HepG2 (cell line): ENCODE measurements around the gene NAA38. TPM values are rescaled to one million over a fixed set of nuclear protein-coding genes. Genes with fewer than 3 reads are reported as not detected.

Experiments
- CREBL2 ChIP-seq: sonication (generic); formaldehyde crosslinking; IDR thresholded peaks from 2 replicates; pipeline ENCODE4 v1.8.1; 2023; ENCODE audit warnings: missing genetic modification reagents, mild to moderate bottlenecking, borderline replicate concordance
- EED ChIP-seq: sonication (generic); formaldehyde crosslinking; IDR thresholded peaks from 2 replicates; pipeline ENCODE4 v1.5.0; 2020; ENCODE audit warnings: mild to moderate bottlenecking, missing genetic modification reagents
- HOMEZ ChIP-seq: IDR thresholded peaks from 2 replicates; pipeline ENCODE4 v1.6.1; 2016; ENCODE audit warnings: low read depth
- MTF1 ChIP-seq: sonication (generic); formaldehyde crosslinking; IDR thresholded peaks from 2 replicates; pipeline ENCODE4 v1.5.0; 2020; ENCODE audit warnings: missing genetic modification reagents
- ONECUT2 ChIP-seq: sonication (generic); formaldehyde crosslinking; IDR thresholded peaks from 2 replicates; pipeline ENCODE4 v1.4.0; 2020; ENCODE audit warnings: missing genetic modification reagents
- PHF8 ChIP-seq: sonication (generic); formaldehyde crosslinking; IDR thresholded peaks from 2 replicates; pipeline ENCODE4 v1.5.0; 2020; ENCODE audit warnings: missing genetic modification reagents
- POGK ChIP-seq: sonication (generic); formaldehyde crosslinking; conservative IDR thresholded peaks from 2 replicates; pipeline ENCODE4 v1.8.0; 2022; ENCODE audit warnings: mild to moderate bottlenecking, moderate library complexity, missing genetic modification reagents
- REL ChIP-seq: sonication (generic); formaldehyde crosslinking; conservative IDR thresholded peaks from 2 replicates; pipeline ENCODE4 v1.8.0; 2022; ENCODE audit warnings: mild to moderate bottlenecking, missing genetic modification reagents, moderate library complexity
- REXO4 ChIP-seq: sonication (generic); formaldehyde crosslinking; IDR thresholded peaks from 2 replicates; pipeline ENCODE4 v1.8.0; 2022; ENCODE audit warnings: missing genetic modification reagents, mild to moderate bottlenecking, borderline replicate concordance
- SRY ChIP-seq: sonication (generic); formaldehyde crosslinking; IDR thresholded peaks from 2 replicates; pipeline ENCODE4 v1.8.0; 2022; ENCODE audit warnings: mild to moderate bottlenecking, missing genetic modification reagents
- SUZ12 ChIP-seq: fragments of 150-350 bp; IDR thresholded peaks from 2 replicates; pipeline ENCODE4 v1.6.1; 2014; ENCODE audit warnings: low read depth, low read length
- TAF1 ChIP-seq: sonication (generic); formaldehyde crosslinking; IDR thresholded peaks from 2 replicates; pipeline ENCODE4 v1.4.0; 2020; ENCODE audit warnings: missing genetic modification reagents
- ZNF382 ChIP-seq: sonication (generic); formaldehyde crosslinking; IDR thresholded peaks from 2 replicates; pipeline ENCODE4 v1.5.0; 2020; ENCODE audit warnings: missing genetic modification reagents, mild to moderate bottlenecking, borderline replicate concordance
- ZNF574 ChIP-seq: sonication (generic); formaldehyde crosslinking; IDR thresholded peaks from 2 replicates; pipeline ENCODE4 v1.4.0; 2020; ENCODE audit warnings: missing genetic modification reagents
- ZNF7 ChIP-seq: IDR thresholded peaks from 2 replicates; pipeline ENCODE4 v1.6.1; 2016; ENCODE audit warnings: missing biosample characterization, missing genetic modification reagents
- polyA plus RNA-seq, 8 experiments: library from polyadenylated mRNA; depleted of rRNA in 3 of 8; stranded (reverse) in 7 of 8; unstranded in 1 of 8; fragments of >200 nt; fragmentation: Illumina TruSeq in 4 of 8; extraction: Trizol in 4 of 8; gene quantifications; 2 replicates each; pipeline versions ENCODE4 v1.2.1 to v1.2.3, GENCODE V29; 2011 to 2016; ENCODE audit warnings: low read depth in 4 of 8, missing spikeins in 1 of 8, mixed read lengths in 1 of 8; ENCODE audit not compliant: insufficient read depth in 1 of 8
- total RNA-seq, 5 experiments: library from RNA; depleted of rRNA; stranded (reverse); fragments of >200 nt; fragmentation: Illumina TruSeq; extraction: Trizol; gene quantifications; 2 replicates each; pipeline ENCODE4 v1.2.3, GENCODE V29; 2016; ENCODE audit warnings: low read depth in 1 of 5
- TF ChIP-seq, protein P1 (sequence below): sonication (generic); formaldehyde crosslinking; IDR thresholded peaks from 2 replicates; pipeline ENCODE4 v1.5.1; 2020; ENCODE audit warnings: mild to moderate bottlenecking, moderate library complexity, missing genetic modification reagents
- TF ChIP-seq, protein P2 (sequence below), 2 experiments: IDR thresholded peaks; 2 replicates each; pipeline ENCODE4 v1.6.1; 2011 to 2012; ENCODE audit warnings: low read length in 2 of 2, borderline replicate concordance in 1 of 2, low read depth in 1 of 2, mild to moderate bottlenecking in 1 of 2, moderate library complexity in 1 of 2

The NAA38 gene
- total and polyA plus RNA-seq, 2 of the 13 experiments (the other 11 are each of a cell fraction or from before 2014, with no cell fraction given) = 46.9 to 91.6 TPM

DNA sequence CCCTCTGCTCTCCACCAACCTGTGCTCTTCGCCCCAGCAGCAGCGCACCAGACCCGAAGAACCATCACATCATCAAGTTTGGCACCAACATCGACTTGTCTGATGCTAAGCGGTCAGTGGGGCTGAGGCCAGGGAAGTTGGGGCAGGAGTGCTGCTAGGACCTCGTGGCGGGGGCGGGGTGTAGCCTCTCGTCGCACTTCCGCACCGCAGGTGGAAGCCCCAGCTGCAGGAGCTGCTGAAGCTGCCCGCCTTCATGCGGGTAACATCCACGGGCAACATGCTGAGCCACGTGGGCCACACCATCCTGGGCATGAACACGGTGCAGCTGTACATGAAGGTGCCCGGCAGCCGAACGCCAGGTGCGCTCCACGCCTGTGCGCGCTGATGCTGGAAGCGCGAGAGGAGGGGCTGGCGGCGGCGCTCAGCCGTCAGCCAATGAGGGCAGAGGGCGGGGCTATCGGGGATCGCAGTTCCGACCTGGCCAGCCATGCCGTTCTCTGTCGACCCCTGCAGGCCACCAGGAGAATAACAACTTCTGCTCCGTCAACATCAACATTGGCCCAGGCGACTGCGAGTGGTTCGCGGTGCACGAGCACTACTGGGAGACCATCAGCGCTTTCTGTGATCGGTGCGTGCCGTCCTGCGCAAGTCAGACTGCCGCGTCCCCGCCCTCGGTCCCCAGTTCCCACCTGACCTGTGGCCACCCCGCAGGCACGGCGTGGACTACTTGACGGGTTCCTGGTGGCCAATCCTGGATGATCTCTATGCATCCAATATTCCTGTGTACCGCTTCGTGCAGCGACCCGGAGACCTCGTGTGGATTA lies 5.7 kb downstream of the NAA38 start (continued):
- TF ChIP-seq ZNF574 (CRISPR knock-in tag) (peak; percentile 56; the same call in 1 of the 2 replicates), ONECUT2 (CRISPR knock-in tag) (no peak), CREBL2 (CRISPR knock-in tag) (no peak), HOMEZ (CRISPR knock-in tag) (peak; percentile 85), ZNF7 (no peak), EED (CRISPR knock-in tag) (0 out of 2 replicates have a peak, but pooled peaks have one; percentile 24), PHF8 (CRISPR knock-in tag) (peak; percentile 31; the same call in 1 of the 2 replicates), SRY (CRISPR knock-in tag) (no peak), SUZ12 (no peak), REL (CRISPR knock-in tag) (no peak), POGK (no peak), REXO4 (CRISPR knock-in tag) (no peak), MTF1 (CRISPR knock-in tag) (no peak), TAF1 (CRISPR knock-in tag) (no peak), ZNF382 (CRISPR knock-in tag) (no peak)
- TF ChIP-seq, protein P1, sequence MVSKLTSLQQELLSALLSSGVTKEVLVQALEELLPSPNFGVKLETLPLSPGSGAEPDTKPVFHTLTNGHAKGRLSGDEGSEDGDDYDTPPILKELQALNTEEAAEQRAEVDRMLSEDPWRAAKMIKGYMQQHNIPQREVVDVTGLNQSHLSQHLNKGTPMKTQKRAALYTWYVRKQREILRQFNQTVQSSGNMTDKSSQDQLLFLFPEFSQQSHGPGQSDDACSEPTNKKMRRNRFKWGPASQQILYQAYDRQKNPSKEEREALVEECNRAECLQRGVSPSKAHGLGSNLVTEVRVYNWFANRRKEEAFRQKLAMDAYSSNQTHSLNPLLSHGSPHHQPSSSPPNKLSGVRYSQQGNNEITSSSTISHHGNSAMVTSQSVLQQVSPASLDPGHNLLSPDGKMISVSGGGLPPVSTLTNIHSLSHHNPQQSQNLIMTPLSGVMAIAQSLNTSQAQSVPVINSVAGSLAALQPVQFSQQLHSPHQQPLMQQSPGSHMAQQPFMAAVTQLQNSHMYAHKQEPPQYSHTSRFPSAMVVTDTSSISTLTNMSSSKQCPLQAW = no peak
- TF ChIP-seq, protein P2, sequence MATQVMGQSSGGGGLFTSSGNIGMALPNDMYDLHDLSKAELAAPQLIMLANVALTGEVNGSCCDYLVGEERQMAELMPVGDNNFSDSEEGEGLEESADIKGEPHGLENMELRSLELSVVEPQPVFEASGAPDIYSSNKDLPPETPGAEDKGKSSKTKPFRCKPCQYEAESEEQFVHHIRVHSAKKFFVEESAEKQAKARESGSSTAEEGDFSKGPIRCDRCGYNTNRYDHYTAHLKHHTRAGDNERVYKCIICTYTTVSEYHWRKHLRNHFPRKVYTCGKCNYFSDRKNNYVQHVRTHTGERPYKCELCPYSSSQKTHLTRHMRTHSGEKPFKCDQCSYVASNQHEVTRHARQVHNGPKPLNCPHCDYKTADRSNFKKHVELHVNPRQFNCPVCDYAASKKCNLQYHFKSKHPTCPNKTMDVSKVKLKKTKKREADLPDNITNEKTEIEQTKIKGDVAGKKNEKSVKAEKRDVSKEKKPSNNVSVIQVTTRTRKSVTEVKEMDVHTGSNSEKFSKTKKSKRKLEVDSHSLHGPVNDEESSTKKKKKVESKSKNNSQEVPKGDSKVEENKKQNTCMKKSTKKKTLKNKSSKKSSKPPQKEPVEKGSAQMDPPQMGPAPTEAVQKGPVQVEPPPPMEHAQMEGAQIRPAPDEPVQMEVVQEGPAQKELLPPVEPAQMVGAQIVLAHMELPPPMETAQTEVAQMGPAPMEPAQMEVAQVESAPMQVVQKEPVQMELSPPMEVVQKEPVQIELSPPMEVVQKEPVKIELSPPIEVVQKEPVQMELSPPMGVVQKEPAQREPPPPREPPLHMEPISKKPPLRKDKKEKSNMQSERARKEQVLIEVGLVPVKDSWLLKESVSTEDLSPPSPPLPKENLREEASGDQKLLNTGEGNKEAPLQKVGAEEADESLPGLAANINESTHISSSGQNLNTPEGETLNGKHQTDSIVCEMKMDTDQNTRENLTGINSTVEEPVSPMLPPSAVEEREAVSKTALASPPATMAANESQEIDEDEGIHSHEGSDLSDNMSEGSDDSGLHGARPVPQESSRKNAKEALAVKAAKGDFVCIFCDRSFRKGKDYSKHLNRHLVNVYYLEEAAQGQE (IDR thresholded peaks at IDR 0.05; ENCODE audit: borderline replicate concordance in 1 of 2, low read depth in 1 of 2, low read length in 2 of 2) = no peak
